Measurements from ENCODE around the gene PTPRG. TPM values are rescaled to one million over a fixed set of nuclear protein-coding genes. Genes with fewer than 3 reads are reported as not detected.
A peak's percentile ranks its signal among the peaks of the same experiment; 100 is the strongest.

Gene PTPRG
- total and polyA plus RNA-seq, 2 experiments from 2014 or later: 11.5 to 39.6 TPM

GRCh38 chr3:61646851-61647525 lies 85.6 kb downstream of the PTPRG start:
- Histone ChIP-seq H3K27me3 (replicated peaks; ENCODE audit: insufficient read depth) (no peaks in the 10 kb centered on the region), H3K9ac (no peak overlapping the region), H3K9me3 (ENCODE audit: low read depth) (no peaks in the 10 kb centered on the region), H2AFZ (no peak overlapping the region), H3K4me2 (ENCODE audit: unreplicated experiment) (no peak overlapping the region), H4K20me1 (ENCODE audit: insufficient read depth) (peaks cover 4% of the 10 kb centered on the region), H3K36me3 (ENCODE audit: low read depth) (no peaks in the 10 kb centered on the region), H3K27ac (no peak overlapping the region), H3K9me2 (ENCODE audit: insufficient read depth) (no peaks in the 10 kb centered on the region; the same call in 1 of the 2 replicates), H3K4me1 (ENCODE audit: insufficient read depth) (peaks cover 11% of the 10 kb centered on the region), H3K79me2 (ENCODE audit: insufficient read depth) (peaks cover 91% of the 10 kb centered on the region), H3F3A (ENCODE audit: insufficient read depth) (no peaks in the 10 kb centered on the region), H3K4me3 (no peak overlapping the region)
- WGBS, 2 experiments (ENCODE audit: low coverage in 1 of 2, low lambda C conversion rate in 2 of 2, missing lambda C conversion rate in 2 of 2): 93 to 95% methylated on average over 7 of the region's 7 CpGs
- no peak for DNase-seq
- TF ChIP-seq EZH2phosphoT487 (IDR thresholded peaks at IDR 0.05; ENCODE audit: insufficient read depth, low read depth) (no peak), EZH2 (IDR thresholded peaks at IDR 0.05; ENCODE audit: insufficient read depth, poor library complexity, severe bottlenecking) (no peak)
- in situ Hi-C loops (cut with MboI): no loop called here

- Histone ChIP-seq H3K9me2 (ENCODE audit: insufficient read depth) (no peaks in the 10 kb centered on the region; the same call in 1 of the 2 replicates), H3K4me1 (ENCODE audit: insufficient read depth) (peaks cover 11% of the 10 kb centered on the region), H3K79me2 (ENCODE audit: insufficient read depth) (peaks cover 86% of the 10 kb centered on the region), H2AFZ (no peak overlapping the region), H3K36me3 (ENCODE audit: low read depth) (no peaks in the 10 kb centered on the region), H4K20me1 (ENCODE audit: insufficient read depth) (peaks cover 4% of the 10 kb centered on the region), H3K27me3 (replicated peaks; ENCODE audit: insufficient read depth) (no peaks in the 10 kb centered on the region), H3K9me3 (ENCODE audit: low read depth) (no peaks in the 10 kb centered on the region), H3K9ac (no peak overlapping the region), H3K4me2 (ENCODE audit: unreplicated experiment) (no peak overlapping the region), H3K4me3 (no peak overlapping the region), H3K27ac (no peak overlapping the region), H3F3A (ENCODE audit: insufficient read depth) (no peaks in the 10 kb centered on the region)
- in situ Hi-C loops (cut with MboI): no loop called here
- 90 to 95% methylated on average over 2 of the region's 2 CpGs for WGBS, 2 experiments (ENCODE audit: low coverage in 1 of 2, low lambda C conversion rate in 2 of 2, missing lambda C conversion rate in 2 of 2)
- TF ChIP-seq EZH2phosphoT487 (IDR thresholded peaks at IDR 0.05; ENCODE audit: insufficient read depth, low read depth): no peak
- no peak for TF ChIP-seq EZH2 (IDR thresholded peaks at IDR 0.05; ENCODE audit: insufficient read depth, poor library complexity, severe bottlenecking)
- DNase-seq: no peak
These were observed 87.1 kb downstream of the PTPRG start for GRCh38 chr3:61648481-61648880.

- DNase-seq: no peak
- H3K4me2 ChIP-seq (ENCODE audit: unreplicated experiment): no peak overlapping the region
- in situ Hi-C loops (cut with MboI): no loop called here
These were observed 88.2 kb downstream of the PTPRG start for GRCh38 chr3:61649381-61650170.

GRCh38 chr3:61650276-61650675 lies 88.9 kb downstream of the PTPRG start:
- no peak for TF ChIP-seq EZH2 (IDR thresholded peaks at IDR 0.05; ENCODE audit: insufficient read depth, poor library complexity, severe bottlenecking)
- Histone ChIP-seq H3K4me3 (no peak overlapping the region), H3K4me1 (ENCODE audit: insufficient read depth) (peaks cover 11% of the 10 kb centered on the region), H3F3A (ENCODE audit: insufficient read depth) (no peaks in the 10 kb centered on the region), H3K27me3 (replicated peaks; ENCODE audit: insufficient read depth) (no peaks in the 10 kb centered on the region), H3K9me2 (ENCODE audit: insufficient read depth) (no peaks in the 10 kb centered on the region; the same call in 1 of the 2 replicates), H4K20me1 (ENCODE audit: insufficient read depth) (peaks cover 4% of the 10 kb centered on the region), H3K9me3 (ENCODE audit: low read depth) (no peaks in the 10 kb centered on the region), H3K9ac (no peak overlapping the region), H2AFZ (no peak overlapping the region), H3K79me2 (ENCODE audit: insufficient read depth) (peaks cover 78% of the 10 kb centered on the region), H3K36me3 (ENCODE audit: low read depth) (no peaks in the 10 kb centered on the region), H3K4me2 (ENCODE audit: unreplicated experiment) (peak overlapping the region; percentile 13), H3K27ac (no peak overlapping the region)
- in situ Hi-C loops (cut with MboI): no loop called here
- WGBS, 2 experiments (ENCODE audit: low coverage in 1 of 2, low lambda C conversion rate in 2 of 2, missing lambda C conversion rate in 2 of 2): 19 to 26% methylated on average over 7 of the region's 7 CpGs
- DNase-seq: peak; percentile 92

More at GRCh38 chr3:61649381-61650170, 88.2 kb downstream of the PTPRG start:
- Histone ChIP-seq H3K27me3 (replicated peaks; ENCODE audit: insufficient read depth) (no peaks in the 10 kb centered on the region), H3K79me2 (ENCODE audit: insufficient read depth) (peaks cover 78% of the 10 kb centered on the region), H3K4me1 (ENCODE audit: insufficient read depth) (peaks cover 11% of the 10 kb centered on the region), H3K9me3 (ENCODE audit: low read depth) (no peaks in the 10 kb centered on the region), H2AFZ (no peak overlapping the region), H3K4me3 (no peak overlapping the region), H4K20me1 (ENCODE audit: insufficient read depth) (peaks cover 4% of the 10 kb centered on the region), H3K9me2 (ENCODE audit: insufficient read depth) (no peaks in the 10 kb centered on the region; the same call in 1 of the 2 replicates), H3K36me3 (ENCODE audit: low read depth) (no peaks in the 10 kb centered on the region), H3F3A (ENCODE audit: insufficient read depth) (no peaks in the 10 kb centered on the region), H3K9ac (no peak overlapping the region), H3K27ac (no peak overlapping the region)
- WGBS, 2 experiments (ENCODE audit: low coverage in 1 of 2, low lambda C conversion rate in 2 of 2, missing lambda C conversion rate in 2 of 2): 78 to 79% methylated on average over 5 of the region's 5 CpGs
- TF ChIP-seq EZH2phosphoT487 (IDR thresholded peaks at IDR 0.05; ENCODE audit: insufficient read depth, low read depth) (no peak), EZH2 (IDR thresholded peaks at IDR 0.05; ENCODE audit: insufficient read depth, poor library complexity, severe bottlenecking) (no peak)

Data from GM23248 (cell line).